Measurements from ENCODE around the gene POLR1A. TPM values are rescaled to one million over a fixed set of nuclear protein-coding genes. Genes with fewer than 3 reads are reported as not detected.

POLR1A gene
- total and polyA plus RNA-seq, 2 of the 8 experiments (the other 6 are each of a cell fraction or from before 2014, with no cell fraction given) = 8.9 to 58.1 TPM

DNA sequence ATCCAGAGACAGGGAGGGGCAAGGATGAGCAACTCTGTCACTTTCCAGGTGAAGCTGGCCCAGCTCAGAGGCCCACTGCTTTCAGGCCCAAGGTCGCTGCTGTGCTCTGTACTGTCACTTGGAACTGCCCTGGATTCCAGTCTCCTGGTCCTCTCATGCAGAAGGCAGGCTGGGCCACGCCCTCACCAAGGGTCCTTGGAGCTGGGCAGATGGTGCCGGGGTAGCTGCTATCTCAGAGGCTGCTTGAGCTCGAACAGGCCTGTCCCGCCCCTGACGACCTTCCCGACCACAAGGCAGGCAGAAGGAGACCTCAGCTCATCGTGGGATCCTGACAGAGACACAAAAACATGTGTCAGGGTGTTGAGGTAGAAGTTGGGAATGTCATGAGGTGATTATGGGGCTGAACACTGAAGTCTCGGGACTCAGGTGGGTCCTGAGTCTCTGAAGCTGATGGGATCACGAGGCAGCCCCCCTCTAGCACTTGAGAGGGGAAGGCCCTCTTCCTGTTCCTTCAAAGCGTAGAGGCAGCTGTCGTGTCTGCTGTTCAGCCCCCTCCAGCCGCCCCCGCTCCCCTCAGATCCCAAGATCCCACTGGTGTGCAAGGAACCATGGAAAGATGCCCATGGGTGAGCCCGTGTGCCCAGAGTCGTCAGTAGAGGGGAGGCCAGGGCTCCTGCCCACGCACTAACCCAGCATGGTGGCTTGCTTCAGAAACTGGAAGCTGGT is 78.3 kb downstream of the POLR1A start:
- no peaks in the 10 kb centered on the region for H3K27me3 ChIP-seq (replicated peaks in 1 of 4; ENCODE audit: control insufficient read depth in 3 of 4, extremely low read depth in 1 of 4, insufficient read depth in 3 of 4, low read length in 3 of 4)
- no peaks in the 10 kb centered on the region for H3K4me1 ChIP-seq (replicated peaks in 1 of 4; ENCODE audit: control insufficient read depth in 3 of 4, insufficient read depth in 4 of 4, low read length in 3 of 4)
- H3K27ac ChIP-seq (ENCODE audit: low read depth, low read length) = no peak overlapping the region
- H3K79me2 ChIP-seq (ENCODE audit: control insufficient read depth in 1 of 2, insufficient read depth in 2 of 2, low read length in 2 of 2) = no peaks in the 10 kb centered on the region
- H3K4me3 ChIP-seq (ENCODE audit: extremely low read depth in 1 of 4, insufficient read depth in 2 of 4, low read depth in 3 of 4, low read length in 4 of 4) = no peak overlapping the region
- H3K18ac ChIP-seq (ENCODE audit: extremely low read depth, low read length) = no peak overlapping the region
- H2BK12ac ChIP-seq (ENCODE audit: low read depth, low read length) = no peak overlapping the region
- H3K36me3 ChIP-seq (ENCODE audit: control insufficient read depth in 2 of 4, insufficient read depth in 4 of 4, low read length in 3 of 4) = peaks cover 36 to 62% (median 54%) of the 10 kb centered on the region in 4 experiments
- FAIRE-seq (no peak), DNase-seq (ENCODE audit: low read depth in 1 of 2, low spot score in 2 of 2) (no peak)
- no peaks in the 10 kb centered on the region for H3K79me1 ChIP-seq (ENCODE audit: low read depth, low read length)
- no peak overlapping the region for H2BK120ac ChIP-seq (replicated peaks; ENCODE audit: low read depth, low read length)
- no peak overlapping the region for H2BK5ac ChIP-seq (ENCODE audit: low read depth, low read length)
- WGBS, 2 experiments (ENCODE audit: extremely low coverage in 1 of 2, insufficient coverage in 1 of 2, insufficient read length in 1 of 2, insufficient replicate concordance in 2 of 2, low coverage in 1 of 2, low lambda C conversion rate in 2 of 2, missing lambda C conversion rate in 1 of 2) = 98% methylated on average over 15 of the region's 17 CpGs; no CpG with 5 or more reads in 1 of the 2 experiments
- H2BK20ac ChIP-seq (ENCODE audit: low read length) = no peak overlapping the region
- H3K23ac ChIP-seq (ENCODE audit: insufficient read length) = no peak overlapping the region
- H3K23me2 ChIP-seq (ENCODE audit: low read depth, low read length) = no peaks in the 10 kb centered on the region
- POLR2A ChIA-PET (ENCODE audit: partially characterized antibody) = no interaction called here
- H3K14ac ChIP-seq (ENCODE audit: insufficient read length) = no peak overlapping the region
- no peak overlapping the region for H3K9ac ChIP-seq (replicated peaks in 1 of 4; ENCODE audit: extremely low read depth in 1 of 4, low read depth in 3 of 4, low read length in 3 of 4)
- CTCF ChIA-PET (ENCODE audit: partially characterized antibody) = interaction anchor here (1.0 to 2.7 kb wide), 4 partner anchors 53 to 201 kb away, joined by 3 to 7 read pairs (median 4); no protein-coding TSS in a partner anchor
- H3K4ac ChIP-seq (replicated peaks; ENCODE audit: insufficient read length, low read depth, low read length) = no peak overlapping the region
- H2BK15ac ChIP-seq (ENCODE audit: low read length) = no peak overlapping the region
- H4K91ac ChIP-seq (replicated peaks; ENCODE audit: insufficient read length, low read length) = no peak overlapping the region
- TF ChIP-seq, protein P1, sequence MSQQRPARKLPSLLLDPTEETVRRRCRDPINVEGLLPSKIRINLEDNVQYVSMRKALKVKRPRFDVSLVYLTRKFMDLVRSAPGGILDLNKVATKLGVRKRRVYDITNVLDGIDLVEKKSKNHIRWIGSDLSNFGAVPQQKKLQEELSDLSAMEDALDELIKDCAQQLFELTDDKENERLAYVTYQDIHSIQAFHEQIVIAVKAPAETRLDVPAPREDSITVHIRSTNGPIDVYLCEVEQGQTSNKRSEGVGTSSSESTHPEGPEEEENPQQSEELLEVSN (IDR thresholded peaks at IDR 0.05) = no peak
- TF ChIP-seq KDM4A (IDR thresholded peaks at IDR 0.05; ENCODE audit: low read depth, low read length, severe bottlenecking) (no peak), GABPA (IDR thresholded peaks at IDR 0.05; ENCODE audit: borderline replicate concordance, insufficient read depth, low read length) (no peak), RFX5 (IDR thresholded peaks at IDR 0.05; ENCODE audit: borderline replicate concordance, low read depth, low read length) (no peak), RBBP5 (IDR thresholded peaks at IDR 0.05; ENCODE audit: borderline replicate concordance, low read depth, low read length) (no peak), POLR2A (IDR thresholded peaks at IDR 0.05; ENCODE audit: control extremely low read depth in 1 of 2, low read depth in 2 of 2, low read length in 2 of 2) (no peak), PHF8 (conservative IDR thresholded peaks at IDR 0.05; ENCODE audit: low read depth, low read length) (no peak), CHD1 (IDR thresholded peaks at IDR 0.05; ENCODE audit: low read depth, low read length) (no peak), EP300 (IDR thresholded peaks at IDR 0.05; ENCODE audit: borderline replicate concordance in 1 of 2, low read depth in 2 of 2, low read length in 2 of 2) (no peak), TAF1 (IDR thresholded peaks at IDR 0.05; ENCODE audit: low read depth, low read length) (no peak), BACH1 (IDR thresholded peaks at IDR 0.05; ENCODE audit: low read length) (no peak)
- no peak overlapping the region for H2AFZ ChIP-seq (ENCODE audit: low read length)
- H3K4me2 ChIP-seq (ENCODE audit: insufficient read depth in 1 of 2, low read depth in 2 of 2, low read length in 2 of 2) = no peak overlapping the region
- no peak overlapping the region for H2AK5ac ChIP-seq (ENCODE audit: low read depth, low read length)
- no peak overlapping the region for H3K56ac ChIP-seq (replicated peaks; ENCODE audit: insufficient read length, low read depth, low read length)
- H4K20me1 ChIP-seq (replicated peaks in 1 of 2; ENCODE audit: control insufficient read depth in 1 of 2, insufficient read depth in 2 of 2, low read length in 2 of 2) = peaks cover 3 to 5% of the 10 kb centered on the region in 2 experiments
- H4K8ac ChIP-seq (ENCODE audit: extremely low read depth, insufficient read depth, low read length) = no peak overlapping the region
- no peaks in the 10 kb centered on the region for H3K9me3 ChIP-seq (ENCODE audit: insufficient read depth in 2 of 2, low read depth in 1 of 2, low read length in 1 of 2)
- H4K5ac ChIP-seq (ENCODE audit: insufficient read length, low read depth, low read length) = no peak overlapping the region

Measured in H1 (cell line).